GM20000 (cell line): ENCODE measurements around the gene TRIP13.

Source experiments
- DNase-seq: peaks from one replicate; pipeline ENCODE4 v3.0.0; 2012; ENCODE audit warnings: low spot score
- CTCF ChIP-seq: IDR thresholded peaks from 2 replicates; pipeline ENCODE4 v1.5.1; 2012; ENCODE audit warnings: mild to moderate bottlenecking, control low read depth; ENCODE audit errors: extremely low read depth, missing control alignments

Gene TRIP13

GRCh38 chr5:962801-963200 lies 70.1 kb downstream of the TRIP13 start:
- no peak for TF ChIP-seq CTCF
- DNase-seq, result no peak

GRCh38 chr5:963310-963672 lies 70.6 kb downstream of the TRIP13 start:
- DNase-seq, result no peak
- no peak for TF ChIP-seq CTCF

GRCh38 chr5:963673-964531 lies 71.2 kb downstream of the TRIP13 start:
- peak; percentile 66 for DNase-seq
- no peak for TF ChIP-seq CTCF

- DNase-seq, result no peak
- TF ChIP-seq CTCF, result no peak
Observed at GRCh38 chr5:964821-965220, 72.1 kb downstream of the TRIP13 start.

GRCh38 chr5:965604-966344 lies 73.1 kb downstream of the TRIP13 start:
- no peak for TF ChIP-seq CTCF
- DNase-seq, result no peak

- no peak for TF ChIP-seq CTCF
Observed at GRCh38 chr5:966345-966710, 73.6 kb downstream of the TRIP13 start.

GRCh38 chr5:966941-967340 lies 74.3 kb downstream of the TRIP13 start:
- TF ChIP-seq CTCF, result no peak
- DNase-seq, result no peak

More at GRCh38 chr5:966345-966710, 73.6 kb downstream of the TRIP13 start:
- DNase-seq, result no peak
